ENCODE results near the gene ARHGAP44.

GRCh38 chr17:12995896-12996295 is 206.6 kb downstream of the ARHGAP44 start:
- TF ChIP-seq CTCF (IDR thresholded peaks at IDR 0.05), result no peak
- no peak for TF ChIP-seq POLR2A (IDR thresholded peaks at IDR 0.05)

All from thyroid gland (tissue), 4 donors.